GM21360 (cell line): ENCODE measurements around the gene TSSK3.
"Not testable (repeated sequence)": the region's sequence is repeated elsewhere in the genome, so short reads cannot be mapped to it uniquely, and the experiment has no call there.

Experiments used
- ATAC-seq: cut with Tn5 transposase; IDR thresholded peaks from one replicate; pipeline ENCODE4 v1.9.1; 2021; ENCODE audit warnings: mild to moderate bottlenecking, moderate library complexity; ENCODE audit not compliant: unreplicated experiment

Gene TSSK3

GRCh38 chr1:32338637-32339145 is 23.6 kb upstream of the TSSK3 start:
- no peak for ATAC-seq

DNA sequence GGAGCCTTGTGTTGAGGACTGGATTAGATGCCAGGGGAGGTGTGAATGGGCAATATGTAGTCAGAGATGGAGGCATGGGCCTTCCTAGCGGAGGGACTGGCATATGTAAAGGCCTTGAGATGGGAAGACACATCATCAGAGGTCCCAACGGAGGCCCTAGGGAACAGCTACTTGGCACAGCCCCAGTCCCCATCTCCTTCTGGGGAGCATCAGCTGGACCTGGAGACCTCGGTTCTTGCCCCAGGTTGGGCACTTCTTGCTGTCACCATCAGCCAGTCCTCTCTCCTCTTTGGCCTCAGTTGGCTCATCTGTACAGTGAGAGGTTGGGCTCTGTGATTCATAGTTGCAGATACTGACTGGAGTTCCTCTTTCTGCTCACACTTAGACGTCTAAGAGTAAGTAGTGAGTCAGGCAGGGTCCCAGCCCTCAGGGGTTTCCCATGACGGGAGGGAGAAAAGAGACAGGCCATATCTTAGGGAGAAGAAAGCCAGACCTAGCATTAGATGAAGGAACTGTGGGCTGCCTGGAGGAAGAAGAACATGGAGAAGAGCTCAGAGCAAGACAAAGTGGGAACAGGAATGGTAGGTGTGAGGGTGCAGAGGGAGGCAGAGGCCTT is 22.9 kb upstream of the TSSK3 start:
- ATAC-seq, result no peak

DNA sequence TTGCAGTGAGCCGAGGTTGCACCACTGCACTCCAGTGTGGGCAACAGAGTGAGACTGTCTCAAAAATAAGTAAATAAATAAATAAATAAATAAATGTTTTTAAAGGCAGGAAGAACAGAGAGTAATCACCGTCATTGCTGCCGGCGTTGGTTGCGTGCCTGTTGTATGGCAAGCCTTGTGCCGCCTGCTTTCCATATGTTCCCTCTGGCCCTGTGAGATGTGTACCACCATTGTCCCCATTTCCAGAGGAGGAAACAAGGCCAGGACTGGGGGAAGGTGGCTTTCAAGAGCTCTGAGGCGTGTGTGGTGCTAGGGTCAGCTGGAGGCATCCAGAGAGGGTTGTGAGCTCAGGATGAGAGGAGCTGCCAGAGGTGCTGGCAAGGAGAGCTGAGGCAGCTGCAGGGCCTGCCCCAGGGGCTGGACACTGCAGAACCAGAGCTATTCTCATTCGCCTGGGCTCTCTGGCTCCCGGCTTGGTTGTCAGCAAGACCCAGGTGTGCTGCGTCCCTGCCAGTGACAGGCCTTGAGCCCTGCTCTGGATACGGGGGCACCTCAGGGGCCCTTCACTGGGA is 21.1 kb upstream of the TSSK3 start:
- no peak for ATAC-seq

GRCh38 chr1:32341971-32342370 is 20.4 kb upstream of the TSSK3 start:
- no peak for ATAC-seq

GRCh38 chr1:32342704-32343103 is 19.6 kb upstream of the TSSK3 start:
- no peak for ATAC-seq

DNA sequence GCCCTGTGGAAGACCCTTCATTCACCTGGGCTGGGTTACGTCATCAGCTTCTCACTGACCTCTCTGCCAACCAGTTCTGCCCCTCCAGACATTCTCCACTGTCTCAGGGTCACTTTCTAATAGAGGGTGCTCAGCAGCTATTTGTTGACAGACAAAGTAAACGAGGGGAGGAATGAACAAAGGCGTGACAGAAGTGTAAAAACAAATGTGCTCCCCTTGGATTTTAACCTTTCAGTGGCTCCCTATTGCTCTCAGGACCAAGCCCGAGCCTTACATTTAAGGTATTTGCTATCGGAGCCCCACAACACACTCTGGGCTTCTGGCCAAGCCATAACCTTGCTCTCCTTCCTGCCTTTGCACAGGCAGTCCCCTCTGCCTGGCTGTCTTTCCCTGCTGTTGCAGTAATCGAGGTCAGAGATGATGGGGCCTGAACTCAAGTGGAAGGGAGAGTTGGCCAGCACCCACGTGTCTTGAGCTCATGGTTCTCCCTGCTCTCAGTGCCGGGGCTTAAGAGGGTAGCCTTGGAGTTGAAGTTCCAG is 17.0 kb upstream of the TSSK3 start:
- ATAC-seq, result no peak

DNA sequence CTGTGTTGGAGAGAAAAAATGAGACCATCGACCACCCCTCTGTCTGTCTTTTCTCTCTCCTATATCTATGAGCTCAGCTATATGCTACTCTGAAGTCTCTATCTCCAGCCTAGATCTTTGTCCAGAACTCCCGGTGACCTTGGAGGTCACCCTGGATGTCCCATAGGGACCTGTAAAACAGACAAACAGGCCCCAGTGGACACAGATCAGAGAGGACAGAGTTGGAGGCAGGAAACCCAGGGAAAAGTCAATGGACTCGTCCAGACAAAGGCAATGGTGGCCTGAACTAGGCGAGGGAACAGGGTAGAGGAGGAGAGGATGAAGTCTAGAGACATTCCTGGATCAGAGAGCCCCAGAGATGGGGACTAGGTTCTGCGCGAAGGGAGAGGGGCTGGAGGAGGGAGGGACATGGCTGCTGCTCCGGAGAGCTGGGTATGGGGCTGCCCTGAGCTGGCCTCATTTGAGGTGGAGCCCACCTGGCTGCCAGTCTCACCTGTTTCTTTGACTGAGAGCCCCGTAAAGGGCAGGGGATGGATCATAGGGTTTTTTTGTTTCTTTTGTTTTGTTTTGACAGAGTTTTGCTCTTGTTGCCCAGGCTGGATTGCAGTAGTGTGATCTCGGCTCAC is 15.7 kb upstream of the TSSK3 start:
- no peak for ATAC-seq

DNA sequence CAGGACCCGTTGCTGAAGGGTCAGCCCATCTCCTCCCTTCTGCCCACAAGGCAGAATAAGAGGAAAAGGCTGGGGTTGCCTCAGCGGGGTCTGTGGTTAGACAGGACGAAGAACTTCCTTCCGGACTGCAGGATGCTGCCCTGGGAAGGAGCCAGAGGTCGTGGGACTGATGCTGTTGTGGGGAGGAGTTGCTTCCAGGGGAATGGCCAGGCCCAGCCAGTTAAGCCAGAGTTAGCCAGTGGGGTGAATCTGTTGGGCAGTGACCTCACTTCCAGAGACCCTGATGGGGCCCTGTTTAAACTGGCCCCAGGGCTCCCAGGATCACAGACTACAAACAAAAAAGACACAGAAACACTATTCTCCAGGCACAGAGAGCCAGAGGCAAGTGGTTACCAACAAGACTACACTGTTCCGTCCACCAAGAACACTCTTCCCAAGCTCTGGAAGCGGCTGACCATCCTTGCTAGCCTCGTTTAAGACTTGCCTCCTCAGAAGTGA is 13.1 kb upstream of the TSSK3 start:
- ATAC-seq, result no peak

GRCh38 chr1:32350785-32351398 is 11.4 kb upstream of the TSSK3 start:
- peak; percentile 20 for ATAC-seq

DNA sequence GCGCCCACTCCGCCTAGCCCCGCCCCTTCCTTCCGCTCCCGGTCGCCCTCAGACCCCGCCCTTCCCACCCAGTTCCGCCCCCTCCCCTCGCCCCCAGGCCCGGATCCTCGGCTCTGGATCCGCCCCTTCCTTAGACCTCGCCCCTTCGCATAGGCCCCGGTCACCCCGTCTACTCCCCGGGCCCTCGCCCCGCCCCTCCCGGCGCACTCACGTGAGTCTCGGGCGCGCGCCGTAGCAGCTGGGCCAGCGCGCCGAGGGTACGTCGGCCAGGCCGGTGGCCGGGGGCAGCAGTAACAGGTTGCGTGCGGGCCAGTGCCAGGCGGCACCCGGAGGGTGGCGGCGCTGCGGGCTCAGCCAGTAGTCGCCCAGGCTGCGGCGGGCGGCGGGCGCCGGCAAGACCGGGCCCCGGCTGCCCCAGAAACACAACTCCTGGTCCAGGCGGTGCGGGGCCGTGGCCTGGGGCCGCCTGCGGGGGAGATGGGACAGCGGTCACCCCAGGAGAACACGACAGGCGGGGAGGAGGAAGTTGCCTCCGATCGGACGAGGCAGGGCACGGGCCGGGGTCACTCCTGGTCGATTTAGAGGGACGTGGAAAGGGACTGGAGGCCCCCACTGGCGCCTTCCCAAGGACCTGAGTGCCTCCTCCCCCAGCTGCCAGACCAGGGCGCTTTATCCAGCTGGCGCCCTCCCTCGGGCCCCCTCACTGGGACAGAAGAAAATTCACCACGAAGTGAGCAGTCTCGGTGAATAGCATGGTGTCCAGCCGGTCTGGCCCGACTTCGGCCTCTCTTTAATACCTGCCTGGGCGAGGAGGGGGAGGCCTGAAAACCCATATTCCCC is 10.7 kb upstream of the TSSK3 start:
- ATAC-seq, result peak; percentile 84

DNA sequence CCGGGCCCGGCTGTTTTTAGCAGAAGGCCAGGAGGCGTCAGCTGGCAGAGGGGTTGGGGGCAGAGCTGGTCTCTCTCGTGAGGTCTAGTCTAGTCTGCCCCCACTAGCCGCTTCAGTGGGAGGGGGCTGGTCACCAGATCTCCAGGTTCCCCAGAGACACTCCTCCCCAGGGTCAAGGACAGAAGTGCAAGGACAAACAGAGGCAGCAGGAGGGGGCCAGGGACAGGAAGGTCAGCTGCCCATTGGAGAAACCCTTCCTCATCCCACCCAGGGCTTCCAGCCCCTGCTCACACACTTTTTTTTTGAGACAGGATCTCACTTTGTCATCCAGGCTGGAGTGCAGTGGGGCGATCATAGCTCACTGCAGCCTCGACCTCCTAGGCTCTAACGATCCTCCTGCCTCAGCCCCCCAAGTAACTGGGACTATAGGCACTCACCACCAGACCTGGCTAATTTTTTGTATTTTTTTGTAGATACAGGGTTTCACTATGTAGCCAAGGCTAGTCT is 10.0 kb upstream of the TSSK3 start:
- ATAC-seq, result no peak

DNA sequence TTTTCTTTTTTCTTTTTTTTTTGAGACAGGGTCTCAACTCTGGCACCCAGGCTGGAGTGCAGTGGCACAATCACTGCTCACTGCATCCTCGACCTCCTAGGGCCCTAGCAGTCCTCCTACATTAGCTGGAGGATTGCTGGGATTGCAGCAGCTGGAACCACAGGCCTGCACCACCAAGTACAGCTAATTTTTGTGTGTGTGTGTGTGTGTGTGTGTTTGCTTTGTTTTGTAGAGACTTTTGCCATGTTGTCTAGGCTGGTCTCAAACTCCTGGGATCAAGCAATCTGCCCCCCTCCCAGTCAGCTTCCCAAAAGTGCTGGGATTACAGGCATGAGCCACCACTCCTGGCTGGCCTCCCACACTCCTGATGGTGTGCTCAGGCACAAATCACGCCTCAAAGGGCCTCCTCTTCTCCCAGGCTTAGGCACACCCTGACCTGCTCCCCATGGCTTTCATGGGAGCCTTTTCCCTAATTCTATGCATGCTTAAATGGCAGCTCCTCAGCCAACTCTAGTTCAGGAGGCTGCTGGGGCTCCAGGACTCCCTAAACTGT is 9.4 kb upstream of the TSSK3 start:
- ATAC-seq, result no peak

DNA sequence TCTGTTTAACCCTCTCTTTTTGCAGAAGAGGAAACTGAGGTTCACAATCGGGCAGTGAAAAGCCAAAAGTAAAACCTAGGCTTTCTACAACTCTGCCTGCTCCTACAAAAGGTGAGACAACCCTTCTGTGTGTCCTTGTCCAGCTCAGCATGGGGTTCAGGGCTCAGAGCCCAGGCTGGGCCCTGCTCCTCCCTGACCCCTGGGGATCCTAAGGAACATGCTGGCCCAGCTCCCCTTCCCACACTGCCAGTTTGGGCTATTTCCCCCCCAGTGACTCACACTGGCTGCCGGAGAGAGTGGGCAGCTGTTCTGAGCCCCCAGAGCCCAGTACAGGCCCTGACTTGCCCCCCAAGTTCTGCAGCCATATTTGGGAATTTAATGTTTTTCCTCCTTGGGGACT is 8.9 kb upstream of the TSSK3 start:
- no peak for ATAC-seq

DNA sequence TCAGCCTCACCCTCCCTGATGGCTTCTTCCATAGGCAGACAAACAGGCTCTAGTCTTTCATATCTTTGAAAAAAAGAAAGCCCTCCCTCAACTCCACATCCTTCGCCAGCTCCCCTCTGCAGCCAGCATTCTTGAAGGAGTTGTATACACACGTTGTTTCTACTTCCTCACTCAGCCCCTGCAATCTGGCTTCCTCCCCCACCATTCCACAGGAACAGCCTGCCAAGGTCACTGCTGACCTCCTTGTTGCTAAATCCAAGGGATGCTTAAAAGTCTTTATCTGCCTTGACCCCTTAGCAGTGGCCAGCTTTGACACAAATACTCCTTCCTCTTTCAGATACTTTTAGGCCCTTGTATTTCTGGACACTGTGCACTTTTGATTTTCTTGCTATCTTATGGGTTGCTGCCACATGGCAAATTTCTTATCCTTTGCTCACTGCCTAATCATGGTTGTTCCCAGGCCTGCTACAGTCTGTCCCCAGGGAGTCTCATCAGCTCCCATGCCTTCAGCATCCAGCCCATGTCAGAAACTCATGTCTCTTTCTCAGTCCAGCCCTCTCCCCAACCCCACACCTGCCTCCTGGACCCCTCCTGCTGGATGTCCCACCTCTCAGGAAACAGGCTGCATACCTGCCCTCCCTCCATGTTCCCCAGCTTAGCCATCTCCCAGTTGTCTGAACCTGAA is 8.3 kb upstream of the TSSK3 start:
- no peak for ATAC-seq

DNA sequence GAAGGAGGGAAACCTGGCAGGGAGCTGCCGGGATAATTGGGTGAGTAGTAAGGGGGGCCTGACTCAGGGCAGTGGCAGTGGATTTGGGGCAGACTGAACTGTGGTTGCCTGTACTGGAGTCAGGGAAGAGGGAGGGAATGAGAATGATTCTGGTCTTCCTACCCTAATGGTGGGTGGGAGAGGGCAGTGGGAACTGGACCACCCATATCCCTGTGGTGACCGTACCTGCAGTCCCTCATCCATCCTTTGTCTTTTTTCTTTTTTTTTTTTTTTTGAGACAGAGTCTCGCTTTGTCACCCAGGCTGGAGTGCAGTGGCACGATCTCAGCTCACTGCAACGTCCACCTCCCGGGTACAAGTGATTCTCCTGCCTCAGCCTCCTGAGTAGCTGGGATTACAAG is 6.6 kb upstream of the TSSK3 start:
- not testable (repeated sequence) for ATAC-seq

DNA sequence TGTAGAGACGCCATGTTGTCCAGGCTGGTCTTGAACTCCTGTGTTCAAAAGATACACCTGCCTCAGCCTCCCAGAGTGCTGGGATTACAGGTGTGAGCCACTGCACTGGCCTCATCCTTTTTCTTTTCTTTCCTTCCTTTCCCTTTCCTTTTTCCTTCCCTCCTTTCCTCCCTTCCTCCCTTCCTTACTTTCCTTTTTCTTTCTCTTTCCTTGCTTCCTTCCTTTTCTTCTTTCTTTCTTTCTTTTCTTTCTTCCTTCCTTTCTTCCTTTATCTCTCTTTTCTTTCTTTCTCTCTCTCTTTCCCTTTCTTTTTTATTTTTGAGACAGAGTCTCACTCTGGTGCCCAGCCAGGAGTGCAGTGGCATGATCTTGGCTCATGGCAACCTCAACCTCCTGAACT is 5.9 kb upstream of the TSSK3 start:
- no peak for ATAC-seq

DNA sequence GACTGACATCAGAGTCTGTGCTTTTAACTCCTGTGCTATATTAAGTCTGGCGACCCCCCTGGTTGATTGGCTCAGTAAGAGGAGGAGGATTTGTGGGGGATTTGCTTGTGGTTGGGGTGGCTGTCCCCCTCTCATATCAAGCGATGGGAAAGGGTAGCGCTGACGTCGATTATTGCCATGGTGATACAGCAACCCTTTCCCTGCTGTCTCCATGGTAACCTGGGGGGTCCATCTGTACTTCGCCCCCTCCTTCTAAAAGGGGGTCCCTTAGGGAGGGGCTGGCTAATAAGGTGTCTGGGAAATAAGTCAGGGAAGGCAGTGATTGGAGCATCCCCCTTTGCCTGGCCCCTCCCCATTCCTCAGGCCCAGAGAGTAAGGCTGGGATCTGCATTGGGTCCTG is 4.7 kb upstream of the TSSK3 start:
- no peak for ATAC-seq

DNA sequence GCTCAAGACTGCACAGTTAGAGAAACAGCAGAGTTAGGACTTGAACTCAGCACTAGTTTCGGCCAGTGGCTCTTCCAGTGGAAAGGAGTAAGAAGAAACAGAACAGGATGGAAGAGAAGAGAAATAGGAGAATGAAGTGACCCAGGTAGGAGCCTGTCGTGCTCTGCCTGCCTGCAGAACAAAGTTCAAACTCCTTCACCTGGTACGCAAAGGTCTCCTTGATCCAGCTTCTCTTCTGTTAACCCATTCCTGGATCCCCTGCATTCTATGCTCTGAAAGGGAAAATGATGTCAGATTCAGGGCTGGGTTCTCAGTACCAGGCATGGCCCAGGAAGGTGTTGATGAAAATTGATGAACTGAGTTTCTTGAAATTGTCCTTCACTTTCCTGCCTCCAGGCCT is 3.9 kb upstream of the TSSK3 start:
- ATAC-seq, result no peak

GRCh38 chr1:32361308-32361673 is 1.0 kb upstream of the TSSK3 start:
- no peak for ATAC-seq
